HFFc6 (cell line): ENCODE data around the gene SELENOP. TPM values are rescaled to one million over a fixed set of nuclear protein-coding genes. Genes with fewer than 3 reads are reported as not detected.

Source experiments
- DNase-seq: peaks from one replicate; pipeline ENCODE4 v3.0.0-alpha.2; 2018
- H3K27ac Mint-ChIP-seq: 2 replicates; pipeline ENCODE4 v1.8.0; 2020; ENCODE audit warnings: mild to moderate bottlenecking, mixed read lengths
- H3K27me3 Mint-ChIP-seq: 2 replicates; pipeline ENCODE4 v1.8.0; 2021; ENCODE audit warnings: mild to moderate bottlenecking, moderate library complexity, mixed read lengths; ENCODE audit not compliant: insufficient read depth
- H3K36me3 Mint-ChIP-seq: 2 replicates; pipeline ENCODE4 v1.8.0; 2021; ENCODE audit warnings: low read depth, mixed read lengths
- H3K4me1 Mint-ChIP-seq: 2 replicates; pipeline ENCODE4 v1.8.0; 2020; ENCODE audit warnings: low read depth, mixed read lengths
- H3K4me3 Mint-ChIP-seq: 2 replicates; pipeline ENCODE4 v1.8.0; 2020; ENCODE audit warnings: mild to moderate bottlenecking, moderate library complexity, mixed read lengths
- H3K9me3 Mint-ChIP-seq: 2 replicates; pipeline ENCODE4 v1.8.0; 2020; ENCODE audit warnings: mild to moderate bottlenecking, mixed read lengths
- total RNA-seq, 6 experiments: library from RNA; stranded (reverse); fragmentation: NEBNext Ultra II Directional; extraction: Animal tissue kit (Norgen Biotek cat#: 25700); gene quantifications; 2 replicates in 1 of 6; 3 replicates in 5 of 6; pipeline ENCODE4 v1.2.3, GENCODE V29; 2021
- TF ChIP-seq, protein P1 (sequence below): fragments of 200-600 bp; sonication (generic); IDR thresholded peaks from 2 replicates; pipeline ENCODE4 v1.5.0; 2021; ENCODE audit warnings: antibody characterized with exemption, mild to moderate bottlenecking

SELENOP gene
- total RNA-seq, 6 experiments from 2014 or later: 0.33 to 0.63 (median 0.47) TPM; not detected in 2

DNA sequence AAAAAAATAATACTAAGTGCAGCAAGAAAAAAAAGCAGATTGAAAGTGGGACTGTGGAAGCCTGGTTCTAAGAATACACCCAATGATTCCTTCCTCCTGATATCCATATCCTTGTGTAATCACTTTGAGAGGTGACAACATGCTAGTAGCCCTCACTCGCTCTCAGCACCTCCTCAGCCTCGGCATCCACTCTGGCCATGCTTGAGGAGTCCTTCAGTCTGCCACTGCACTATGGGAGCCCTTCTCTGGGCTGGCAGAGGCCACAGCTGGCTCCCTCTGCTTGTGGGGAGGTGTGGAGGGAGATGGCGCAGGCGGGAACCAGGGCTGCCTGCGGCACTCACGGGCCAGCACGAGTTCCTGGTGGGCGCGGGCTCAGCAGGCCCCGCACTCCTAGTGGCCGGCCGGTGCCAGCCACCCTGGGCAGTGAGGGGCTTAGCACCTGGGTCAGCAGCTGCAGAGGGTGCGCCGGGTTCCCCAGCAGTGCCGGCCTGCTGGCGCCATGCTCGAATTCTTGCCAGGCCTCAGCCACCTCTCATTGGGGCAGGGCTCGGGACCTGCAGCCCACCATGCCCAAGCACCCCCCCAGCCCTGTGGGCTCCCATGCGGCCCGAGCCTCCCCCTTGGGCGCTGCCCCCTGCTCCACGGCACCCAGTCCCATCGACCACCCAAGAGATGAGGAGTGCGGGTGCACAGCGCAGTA lies 24.5 kb upstream of the SELENOP start:
- H3K27ac Mint-ChIP-seq: no peak overlapping the region
- no peak for DNase-seq
- TF ChIP-seq, protein P1, sequence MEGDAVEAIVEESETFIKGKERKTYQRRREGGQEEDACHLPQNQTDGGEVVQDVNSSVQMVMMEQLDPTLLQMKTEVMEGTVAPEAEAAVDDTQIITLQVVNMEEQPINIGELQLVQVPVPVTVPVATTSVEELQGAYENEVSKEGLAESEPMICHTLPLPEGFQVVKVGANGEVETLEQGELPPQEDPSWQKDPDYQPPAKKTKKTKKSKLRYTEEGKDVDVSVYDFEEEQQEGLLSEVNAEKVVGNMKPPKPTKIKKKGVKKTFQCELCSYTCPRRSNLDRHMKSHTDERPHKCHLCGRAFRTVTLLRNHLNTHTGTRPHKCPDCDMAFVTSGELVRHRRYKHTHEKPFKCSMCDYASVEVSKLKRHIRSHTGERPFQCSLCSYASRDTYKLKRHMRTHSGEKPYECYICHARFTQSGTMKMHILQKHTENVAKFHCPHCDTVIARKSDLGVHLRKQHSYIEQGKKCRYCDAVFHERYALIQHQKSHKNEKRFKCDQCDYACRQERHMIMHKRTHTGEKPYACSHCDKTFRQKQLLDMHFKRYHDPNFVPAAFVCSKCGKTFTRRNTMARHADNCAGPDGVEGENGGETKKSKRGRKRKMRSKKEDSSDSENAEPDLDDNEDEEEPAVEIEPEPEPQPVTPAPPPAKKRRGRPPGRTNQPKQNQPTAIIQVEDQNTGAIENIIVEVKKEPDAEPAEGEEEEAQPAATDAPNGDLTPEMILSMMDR: no peak
- H3K4me1 Mint-ChIP-seq: peaks cover 8% of the 10 kb centered on the region
- no peak overlapping the region for H3K4me3 Mint-ChIP-seq
- H3K9me3 Mint-ChIP-seq: no peaks in the 10 kb centered on the region
- no peaks in the 10 kb centered on the region for H3K36me3 Mint-ChIP-seq
- H3K27me3 Mint-ChIP-seq: peaks cover 6% of the 10 kb centered on the region

DNA sequence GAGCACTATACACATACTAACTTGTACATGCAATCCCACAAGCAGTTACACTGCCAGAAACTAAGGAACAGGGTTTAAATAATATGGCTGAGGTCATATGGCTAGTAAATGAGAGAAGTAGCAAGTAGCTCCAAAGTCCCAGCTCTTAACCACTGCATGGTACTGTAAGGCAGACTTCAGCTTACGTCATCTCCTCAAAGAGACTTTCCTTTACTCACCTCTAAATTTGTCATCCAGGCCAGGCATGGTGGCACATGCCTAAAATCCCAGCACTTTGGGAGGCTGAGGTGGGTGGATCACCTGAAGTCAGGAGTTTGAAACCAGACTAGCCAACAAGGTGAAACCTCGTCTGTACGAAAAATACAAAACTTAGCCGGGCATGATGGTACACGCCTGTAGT lies 20.4 kb upstream of the SELENOP start:
- Mint-ChIP-seq H3K27me3 (peaks cover 17% of the 10 kb centered on the region), H3K4me1 (no peaks in the 10 kb centered on the region), H3K4me3 (no peak overlapping the region), H3K9me3 (no peaks in the 10 kb centered on the region), H3K27ac (no peak overlapping the region), H3K36me3 (no peaks in the 10 kb centered on the region)
- no peak for DNase-seq
- TF ChIP-seq, protein P1: no peak

DNA sequence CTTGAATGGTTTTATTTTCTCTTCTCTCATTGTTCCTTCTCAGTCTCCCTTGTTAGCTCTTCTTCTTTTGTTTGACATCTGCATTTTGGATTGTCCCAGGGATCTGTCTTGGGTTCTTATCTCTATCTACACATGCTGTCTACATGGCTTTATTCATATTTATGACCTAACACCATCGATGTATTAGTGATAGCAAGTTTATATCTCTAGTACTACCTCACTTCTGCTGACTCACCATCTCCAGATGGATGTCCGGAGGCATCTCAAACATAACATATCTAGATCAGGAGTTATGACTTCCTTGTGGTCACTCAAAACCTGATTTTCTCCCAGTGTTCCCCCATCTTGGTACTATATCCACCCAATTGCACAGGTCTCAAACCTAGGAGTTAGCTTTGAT lies 19.2 kb upstream of the SELENOP start:
- Mint-ChIP-seq H3K9me3 (no peaks in the 10 kb centered on the region), H3K4me3 (no peak overlapping the region), H3K4me1 (no peaks in the 10 kb centered on the region), H3K36me3 (no peaks in the 10 kb centered on the region), H3K27me3 (peaks cover 17% of the 10 kb centered on the region), H3K27ac (no peak overlapping the region)
- no peak for DNase-seq
- TF ChIP-seq, protein P1: no peak

DNA sequence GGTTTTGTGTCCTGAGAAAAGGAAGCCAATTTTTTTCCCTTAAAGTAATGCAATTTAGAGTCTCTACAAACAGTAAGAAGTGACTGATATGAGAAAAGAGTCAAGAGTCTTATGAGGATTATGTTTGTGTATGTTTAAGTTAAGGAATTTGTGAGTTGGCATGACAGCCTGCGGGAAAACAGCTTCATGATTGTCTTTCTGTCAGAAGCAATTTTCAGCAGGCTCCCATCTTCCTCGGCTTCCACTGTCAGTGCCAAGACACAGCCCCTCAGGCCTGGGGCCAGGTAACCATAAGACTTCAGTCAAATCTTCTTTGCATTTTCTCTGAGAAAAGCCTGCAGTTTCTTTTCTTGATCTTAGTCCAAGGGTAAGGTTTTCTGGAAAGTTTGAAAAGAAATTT lies 17.0 kb upstream of the SELENOP start:
- Mint-ChIP-seq H3K27me3 (peaks cover 20% of the 10 kb centered on the region), H3K27ac (no peak overlapping the region), H3K9me3 (no peaks in the 10 kb centered on the region), H3K4me1 (no peaks in the 10 kb centered on the region), H3K4me3 (no peak overlapping the region), H3K36me3 (no peaks in the 10 kb centered on the region)
- DNase-seq: no peak
- TF ChIP-seq, protein P1: no peak

DNA sequence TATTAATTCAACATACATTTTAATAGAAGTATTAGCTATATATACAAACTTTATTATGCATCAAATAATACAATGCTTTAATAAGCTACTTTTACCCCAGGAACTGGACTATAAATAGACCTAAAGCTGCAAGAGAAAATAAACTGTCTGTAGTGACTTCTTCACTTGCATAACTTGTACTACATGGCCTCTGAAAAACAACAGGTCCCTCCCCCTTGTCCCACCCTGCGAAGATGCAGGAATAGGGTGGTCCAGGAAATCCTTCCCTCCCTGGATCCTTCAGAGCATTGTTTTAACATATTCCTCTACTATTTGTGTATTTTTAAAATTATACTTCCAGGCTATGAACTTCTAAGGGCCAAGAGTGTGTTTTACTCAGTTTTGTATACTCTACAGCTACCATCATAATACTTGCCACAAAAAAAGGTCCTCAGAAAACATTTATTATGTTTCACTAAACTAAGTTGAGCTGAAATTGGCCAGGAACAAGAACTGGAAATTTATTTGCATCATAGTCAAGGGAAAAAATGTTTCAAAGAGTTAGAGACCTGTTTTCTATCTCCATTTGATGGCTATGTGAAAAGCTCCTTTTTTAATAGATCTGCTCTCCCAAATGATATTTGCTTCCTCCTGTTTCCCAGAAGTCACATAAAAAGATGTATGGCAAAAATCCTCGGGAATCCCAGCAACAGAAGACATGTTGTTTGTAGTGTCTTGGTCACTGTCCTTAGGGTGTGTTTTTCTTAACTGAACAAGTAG lies 15.2 kb upstream of the SELENOP start:
- Mint-ChIP-seq H3K4me1 (no peaks in the 10 kb centered on the region), H3K27me3 (peaks cover 21% of the 10 kb centered on the region), H3K4me3 (no peak overlapping the region), H3K36me3 (no peaks in the 10 kb centered on the region), H3K9me3 (no peaks in the 10 kb centered on the region), H3K27ac (no peak overlapping the region)
- DNase-seq: no peak
- TF ChIP-seq, protein P1: no peak
